ENCODE results near the gene NKIRAS2.
A peak's percentile ranks its signal among the peaks of the same experiment; 100 is the strongest.
"Not testable (repeated sequence)": the region's sequence is repeated elsewhere in the genome, so short reads cannot be mapped to it uniquely, and the experiment has no call there.

Gene NKIRAS2

GRCh38 chr17:42000413-42001133 lies 19.3 kb upstream of the NKIRAS2 start:
- no peak for DNase-seq

GRCh38 chr17:42001729-42002128 lies 18.2 kb upstream of the NKIRAS2 start:
- no peak for DNase-seq

- no peak for DNase-seq
These were observed 17.6 kb upstream of the NKIRAS2 start for GRCh38 chr17:42002175-42002791.

- no peak for DNase-seq
These were observed 17.0 kb upstream of the NKIRAS2 start for GRCh38 chr17:42002792-42003301.

- no peak for DNase-seq
These were observed 14.7 kb upstream of the NKIRAS2 start for GRCh38 chr17:42005166-42005565.

GRCh38 chr17:42009170-42009569 lies 10.7 kb upstream of the NKIRAS2 start:
- no peak for DNase-seq

- DNase-seq = not testable (repeated sequence)
These were observed 9.6 kb upstream of the NKIRAS2 start for GRCh38 chr17:42010266-42010680.

GRCh38 chr17:42010898-42011516 lies 8.9 kb upstream of the NKIRAS2 start:
- DNase-seq = no peak

- not testable (repeated sequence) for DNase-seq
These were observed 7.5 kb upstream of the NKIRAS2 start for GRCh38 chr17:42012363-42012762.

- not testable (repeated sequence) for DNase-seq
These were observed 6.2 kb upstream of the NKIRAS2 start for GRCh38 chr17:42013740-42014139.

- DNase-seq = no peak
These were observed 3.5 kb upstream of the NKIRAS2 start for GRCh38 chr17:42016411-42016831.

GRCh38 chr17:42016941-42017865 lies 2.7 kb upstream of the NKIRAS2 start, which contains the start of gene DNAJC7:
Gene DNAJC7, minus strand, starts transcription at chr17:42017439. Its CDS starts 23 bp downstream, at chr17:42017416.
- peak; percentile 75 for DNase-seq

GRCh38 chr17:42017866-42018200 lies 2.1 kb upstream of the NKIRAS2 start:
- no peak for DNase-seq

GRCh38 chr17:42018339-42018738 lies 1.6 kb upstream of the NKIRAS2 start:
- no peak for DNase-seq

GRCh38 chr17:42018988-42019387 lies 902 bp upstream of the NKIRAS2 start:
- DNase-seq = no peak

GRCh38 chr17:42020845-42021244 lies 955 bp downstream of the NKIRAS2 start:
- not testable (repeated sequence) for DNase-seq

- DNase-seq = peak; percentile 56
These were observed 3.8 kb downstream of the NKIRAS2 start for GRCh38 chr17:42023524-42024349.

- DNase-seq = no peak
These were observed 5.3 kb downstream of the NKIRAS2 start for GRCh38 chr17:42025191-42025579.

GRCh38 chr17:42025936-42026335 lies 6.0 kb downstream of the NKIRAS2 start:
- no peak for DNase-seq

GRCh38 chr17:42026857-42027589 lies 7.1 kb downstream of the NKIRAS2 start:
- no peak for DNase-seq

- DNase-seq = no peak
These were observed 7.7 kb downstream of the NKIRAS2 start for GRCh38 chr17:42027590-42027889.

All from SIG-M5 (cell line).